Measurements from ENCODE around the gene ALKBH4.
"Not testable (repeated sequence)": the region's sequence is repeated elsewhere in the genome, so short reads cannot be mapped to it uniquely, and the experiment has no call there.

GRCh38 chr7:102512642-102513221 is 48.1 kb upstream of the ALKBH4 start:
- not testable (repeated sequence) for TF ChIP-seq CBX8 (IDR thresholded peaks at IDR 0.05); ATOH8 (CRISPR knock-in tag; IDR thresholded peaks at IDR 0.05; ENCODE audit: low read depth); POLR2A (IDR thresholded peaks at IDR 0.05; ENCODE audit: low read length); ELK1 (IDR thresholded peaks at IDR 0.05; ENCODE audit: low read depth, low read length); RFX5 (IDR thresholded peaks at IDR 0.05); CBX2 (IDR thresholded peaks at IDR 0.05; ENCODE audit: borderline replicate concordance, low read depth)
- TF ChIP-seq, protein P1, sequence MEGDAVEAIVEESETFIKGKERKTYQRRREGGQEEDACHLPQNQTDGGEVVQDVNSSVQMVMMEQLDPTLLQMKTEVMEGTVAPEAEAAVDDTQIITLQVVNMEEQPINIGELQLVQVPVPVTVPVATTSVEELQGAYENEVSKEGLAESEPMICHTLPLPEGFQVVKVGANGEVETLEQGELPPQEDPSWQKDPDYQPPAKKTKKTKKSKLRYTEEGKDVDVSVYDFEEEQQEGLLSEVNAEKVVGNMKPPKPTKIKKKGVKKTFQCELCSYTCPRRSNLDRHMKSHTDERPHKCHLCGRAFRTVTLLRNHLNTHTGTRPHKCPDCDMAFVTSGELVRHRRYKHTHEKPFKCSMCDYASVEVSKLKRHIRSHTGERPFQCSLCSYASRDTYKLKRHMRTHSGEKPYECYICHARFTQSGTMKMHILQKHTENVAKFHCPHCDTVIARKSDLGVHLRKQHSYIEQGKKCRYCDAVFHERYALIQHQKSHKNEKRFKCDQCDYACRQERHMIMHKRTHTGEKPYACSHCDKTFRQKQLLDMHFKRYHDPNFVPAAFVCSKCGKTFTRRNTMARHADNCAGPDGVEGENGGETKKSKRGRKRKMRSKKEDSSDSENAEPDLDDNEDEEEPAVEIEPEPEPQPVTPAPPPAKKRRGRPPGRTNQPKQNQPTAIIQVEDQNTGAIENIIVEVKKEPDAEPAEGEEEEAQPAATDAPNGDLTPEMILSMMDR (IDR thresholded peaks at IDR 0.05) = not testable (repeated sequence)
